C4-2B (cell line): ENCODE results near the gene PEMT.

Source experiments
- CTCF ChIP-seq: fragments of 450-650 bp; conservative IDR thresholded peaks from 2 replicates; pipeline ENCODE4 v1.5.1; 2017; ENCODE audit warnings: mild to moderate bottlenecking
- ZFX ChIP-seq: fragments of 450-650 bp; IDR thresholded peaks from 2 replicates; pipeline ENCODE4 v1.6.1; 2017

GRCh38 chr17:17542906-17543635 lies 48.4 kb downstream of the PEMT start:
- no peak for TF ChIP-seq CTCF
- no peak for TF ChIP-seq ZFX
